Tibial nerve (tissue), 4 donors: ENCODE measurements around the gene C12orf54.
"Not testable (repeated sequence)": the region's sequence is repeated elsewhere in the genome, so short reads cannot be mapped to it uniquely, and the experiment has no call there.

Source experiments
- EP300 ChIP-seq, 2 donors: sonication (generic); formaldehyde crosslinking; IDR thresholded peaks; one replicate each; pipeline ENCODE4 v1.6.1; 2017; ENCODE audit warnings: antibody characterized with exemption in 2 of 2, mild to moderate bottlenecking in 1 of 2
- POLR2A ChIP-seq, 2 donors: fragments of 450-650 bp; IDR thresholded peaks; one replicate each; pipeline ENCODE4 v1.6.1; 2017; ENCODE audit warnings: antibody characterized with exemption in 2 of 2, mild to moderate bottlenecking in 2 of 2, moderate library complexity in 2 of 2
- TF ChIP-seq, protein P1 (sequence below), 5 experiments: fragments of 200-600 bp in 3 of 5; fragments of 450-650 bp in 2 of 5; sonication (generic) in 3 of 5; IDR thresholded peaks; one replicate each; pipeline ENCODE4 v1.5.1; 2016 to 2019; ENCODE audit warnings: antibody characterized with exemption in 5 of 5, mild to moderate bottlenecking in 3 of 5, moderate library complexity in 2 of 5

DNA sequence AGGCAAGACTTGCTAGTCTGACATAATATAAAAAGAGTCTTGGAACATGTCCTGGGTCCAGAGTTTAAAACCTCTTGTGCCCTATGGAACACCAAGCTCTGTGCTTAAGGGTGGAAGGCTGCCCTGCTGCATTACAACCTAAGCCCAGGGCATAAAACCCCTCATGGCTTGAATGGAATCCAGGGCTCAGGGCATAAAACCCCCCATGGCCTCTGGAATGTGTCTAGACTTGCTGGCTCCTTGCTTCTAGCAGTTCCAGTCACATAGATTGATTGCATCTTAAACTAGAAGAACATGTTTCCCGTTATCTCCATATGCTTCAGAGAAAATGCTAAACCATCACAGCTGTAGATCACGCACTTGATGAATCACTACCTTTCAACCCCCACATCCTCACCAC lies 24.5 kb downstream of the C12orf54 start:
- TF ChIP-seq, protein P1, sequence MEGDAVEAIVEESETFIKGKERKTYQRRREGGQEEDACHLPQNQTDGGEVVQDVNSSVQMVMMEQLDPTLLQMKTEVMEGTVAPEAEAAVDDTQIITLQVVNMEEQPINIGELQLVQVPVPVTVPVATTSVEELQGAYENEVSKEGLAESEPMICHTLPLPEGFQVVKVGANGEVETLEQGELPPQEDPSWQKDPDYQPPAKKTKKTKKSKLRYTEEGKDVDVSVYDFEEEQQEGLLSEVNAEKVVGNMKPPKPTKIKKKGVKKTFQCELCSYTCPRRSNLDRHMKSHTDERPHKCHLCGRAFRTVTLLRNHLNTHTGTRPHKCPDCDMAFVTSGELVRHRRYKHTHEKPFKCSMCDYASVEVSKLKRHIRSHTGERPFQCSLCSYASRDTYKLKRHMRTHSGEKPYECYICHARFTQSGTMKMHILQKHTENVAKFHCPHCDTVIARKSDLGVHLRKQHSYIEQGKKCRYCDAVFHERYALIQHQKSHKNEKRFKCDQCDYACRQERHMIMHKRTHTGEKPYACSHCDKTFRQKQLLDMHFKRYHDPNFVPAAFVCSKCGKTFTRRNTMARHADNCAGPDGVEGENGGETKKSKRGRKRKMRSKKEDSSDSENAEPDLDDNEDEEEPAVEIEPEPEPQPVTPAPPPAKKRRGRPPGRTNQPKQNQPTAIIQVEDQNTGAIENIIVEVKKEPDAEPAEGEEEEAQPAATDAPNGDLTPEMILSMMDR (IDR thresholded peaks at IDR 0.05): not testable (repeated sequence)
- not testable (repeated sequence) for TF ChIP-seq POLR2A, EP300 (IDR thresholded peaks at IDR 0.05)
